OCI-LY1 (cell line): ENCODE measurements around the gene TET2.

Experiments
- H2AFZ ChIP-seq: fragments of 200-600 bp; sonication (generic), shearing (Covaris generic); 2 replicates; pipeline ENCODE4 v1.6.0; 2014; ENCODE audit warnings: antibody characterized with exemption, mild to moderate bottlenecking, low read length
- H3F3A ChIP-seq: fragments of 200-600 bp; sonication (generic), shearing (Covaris generic); 2 replicates; pipeline ENCODE4 v1.6.0; 2014; ENCODE audit warnings: mild to moderate bottlenecking, antibody characterized with exemption, low read length, moderate library complexity; ENCODE audit not compliant: insufficient read depth
- H3K27ac ChIP-seq: fragments of 200-600 bp; sonication (generic); 2 replicates; pipeline ENCODE4 v1.5.1; 2014; ENCODE audit warnings: low read length, mixed run types, mild to moderate bottlenecking, low read depth; ENCODE audit not compliant: poor library complexity, severe bottlenecking
- H3K27me3 ChIP-seq: fragments of 200-600 bp; sonication (generic); 2 replicates; pipeline ENCODE4 v1.6.0; 2014; ENCODE audit warnings: antibody characterized with exemption, mild to moderate bottlenecking, low read length, moderate library complexity; ENCODE audit not compliant: insufficient read depth
- H3K36me3 ChIP-seq: fragments of 200-600 bp; sonication (generic); 2 replicates; pipeline ENCODE4 v1.6.1; 2014; ENCODE audit warnings: mild to moderate bottlenecking, antibody characterized with exemption, low read length, moderate library complexity, mixed read lengths; ENCODE audit not compliant: insufficient read depth
- H3K4me1 ChIP-seq: fragments of 200-600 bp; sonication (generic); 2 replicates; pipeline ENCODE4 v1.5.1; 2014; ENCODE audit warnings: mild to moderate bottlenecking, low read length, moderate library complexity; ENCODE audit not compliant: insufficient read depth, severe bottlenecking
- H3K4me2 ChIP-seq: fragments of 200-600 bp; sonication (generic), shearing (Covaris generic); 2 replicates; pipeline ENCODE4 v1.6.1; 2014; ENCODE audit warnings: low read length
- H3K4me3 ChIP-seq: fragments of 200-600 bp; sonication (generic); 2 replicates; pipeline ENCODE4 v1.5.1; 2014; ENCODE audit warnings: low read length, low read depth, mild to moderate bottlenecking, mixed read lengths; ENCODE audit not compliant: poor library complexity, severe bottlenecking
- H3K79me2 ChIP-seq: fragments of 200-600 bp; shearing (Covaris generic); 2 replicates; pipeline ENCODE4 v1.6.1; 2016; ENCODE audit warnings: mixed run types, low read length, mixed read lengths; ENCODE audit not compliant: insufficient read depth
- H3K9ac ChIP-seq: fragments of 200-600 bp; sonication (generic), shearing (Covaris generic); 2 replicates; pipeline ENCODE4 v1.6.1; 2014; ENCODE audit warnings: mild to moderate bottlenecking, low read length, mixed read lengths
- H3K9me2 ChIP-seq: fragments of 200-600 bp; sonication (generic), shearing (Covaris generic); 2 replicates; pipeline ENCODE4 v1.6.1; 2014; ENCODE audit warnings: low read depth, mild to moderate bottlenecking, low read length, mixed read lengths
- H3K9me3 ChIP-seq: fragments of 200-600 bp; shearing (Covaris generic); 2 replicates; pipeline ENCODE4 v1.6.1; 2014; ENCODE audit warnings: low read length, mixed read lengths
- H4K20me1 ChIP-seq: fragments of 200-600 bp; sonication (generic), shearing (Covaris generic); 2 replicates; pipeline ENCODE4 v1.6.0; 2016; ENCODE audit warnings: mild to moderate bottlenecking, low read length; ENCODE audit not compliant: insufficient read depth
- CTCF ChIP-seq: fragments of 200-600 bp; sonication (generic), shearing (Covaris generic); IDR thresholded peaks from 2 replicates; pipeline ENCODE4 v1.5.1; 2017; ENCODE audit warnings: mild to moderate bottlenecking, antibody characterized with exemption, low read length, moderate library complexity, mixed read lengths
- EZH2 ChIP-seq: fragments of 200-600 bp; sonication (generic), shearing (Covaris generic); IDR thresholded peaks from 2 replicates; pipeline ENCODE4 v1.8.0; 2017; ENCODE audit warnings: borderline replicate concordance, mixed run types, mild to moderate bottlenecking, antibody characterized with exemption, low read length, moderate library complexity, mixed read lengths

TET2 gene

GRCh38 chr4:105145156-105145902 lies 1.3 kb upstream of the TET2 start:
- H3K27me3 ChIP-seq, result no peaks in the 10 kb centered on the region
- peak overlapping the region; percentile 97 for H3K4me2 ChIP-seq
- H3K9me2 ChIP-seq, result no peaks in the 10 kb centered on the region
- H3K9ac ChIP-seq, result peak overlapping the region; percentile 83; the same call in 1 of the 2 replicates
- H3K79me2 ChIP-seq, result no peaks in the 10 kb centered on the region
- H3K4me1 ChIP-seq, result peaks cover 24% of the 10 kb centered on the region
- no peaks in the 10 kb centered on the region for H4K20me1 ChIP-seq
- H3K9me3 ChIP-seq, result no peaks in the 10 kb centered on the region
- no peak overlapping the region for H2AFZ ChIP-seq
- no peaks in the 10 kb centered on the region for H3F3A ChIP-seq
- TF ChIP-seq CTCF (no peak), EZH2 (no peak)
- H3K27ac ChIP-seq, result no peak overlapping the region
- no peaks in the 10 kb centered on the region for H3K36me3 ChIP-seq
- peak overlapping the region; percentile 79 for H3K4me3 ChIP-seq

- no peaks in the 10 kb centered on the region for H3K27me3 ChIP-seq
- H3K36me3 ChIP-seq, result no peaks in the 10 kb centered on the region
- H3K9me2 ChIP-seq, result no peaks in the 10 kb centered on the region
- peak overlapping the region; percentile 83; the same call in 1 of the 2 replicates for H3K9ac ChIP-seq
- TF ChIP-seq CTCF, result no peak
- TF ChIP-seq EZH2, result no peak
- H4K20me1 ChIP-seq, result no peaks in the 10 kb centered on the region
- no peaks in the 10 kb centered on the region for H3K9me3 ChIP-seq
- no peak overlapping the region for H3K27ac ChIP-seq
- no peaks in the 10 kb centered on the region for H3F3A ChIP-seq
- peaks cover 24% of the 10 kb centered on the region for H3K4me1 ChIP-seq
- no peaks in the 10 kb centered on the region for H3K79me2 ChIP-seq
- H3K4me2 ChIP-seq, result peak overlapping the region; percentile 97
- no peak overlapping the region for H2AFZ ChIP-seq
- H3K4me3 ChIP-seq, result peak overlapping the region; percentile 79
Observed at GRCh38 chr4:105145903-105146275, 787 bp upstream of the TET2 start.

- Histone ChIP-seq H3K27ac (no peak overlapping the region), H3K9ac (peak overlapping the region; percentile 83), H3K9me2 (no peaks in the 10 kb centered on the region), H3K79me2 (no peaks in the 10 kb centered on the region), H3K36me3 (no peaks in the 10 kb centered on the region), H3F3A (no peaks in the 10 kb centered on the region), H3K4me1 (peaks cover 24% of the 10 kb centered on the region), H3K4me2 (peak overlapping the region; percentile 97), H2AFZ (peak overlapping the region; percentile 64), H4K20me1 (no peaks in the 10 kb centered on the region), H3K9me3 (no peaks in the 10 kb centered on the region), H3K4me3 (peak overlapping the region; percentile 79), H3K27me3 (no peaks in the 10 kb centered on the region)
- TF ChIP-seq EZH2 (no peak), CTCF (no peak; the same call in 1 of the 2 replicates)
Observed at GRCh38 chr4:105147016-105147552, 408 bp downstream of the TET2 start.
